ENCODE data around the gene GPX6. TPM values are rescaled to one million over a fixed set of nuclear protein-coding genes. Genes with fewer than 3 reads are reported as not detected.

GPX6 gene
- total RNA-seq, 4 donors from 2014 or later, result not detected

DNA sequence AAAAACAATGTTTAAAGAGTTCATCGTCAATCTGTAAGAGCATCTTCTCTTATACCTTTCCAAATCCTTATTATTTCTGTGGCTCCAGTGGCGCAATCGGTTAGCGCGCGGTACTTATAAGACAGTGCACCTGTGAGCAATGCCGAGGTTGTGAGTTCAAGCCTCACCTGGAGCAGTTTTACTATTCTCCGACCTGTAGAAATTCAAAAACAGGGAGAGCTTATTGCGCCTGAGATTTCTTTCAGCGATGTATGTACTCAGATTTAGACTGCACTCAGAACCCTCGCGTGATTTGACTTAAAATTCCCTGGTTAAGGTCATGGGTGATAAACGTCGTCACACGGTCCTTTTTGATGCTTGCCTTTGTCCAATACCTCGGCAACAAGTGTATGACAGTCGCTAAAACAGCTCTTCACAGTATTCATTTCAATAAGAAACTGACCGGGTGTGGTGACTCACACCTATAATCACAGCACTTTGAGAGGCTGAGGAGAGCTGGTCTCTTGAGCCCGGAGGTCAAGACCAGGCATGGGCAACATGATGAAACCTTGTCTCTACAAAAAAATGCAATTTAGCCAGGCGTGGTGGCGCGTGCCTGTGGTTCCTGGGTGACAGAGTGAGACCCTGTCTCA lies 22.0 kb upstream of the GPX6 start:
- Histone ChIP-seq H3K27me3 (peaks cover 68% of the 10 kb centered on the region), H3K4me1 (peaks cover 0 to 5% (median 0%) of the 10 kb centered on the region in 4 donors), H3K4me3 (no peak overlapping the region), H3K36me3 (no peaks in the 10 kb centered on the region), H3K27ac (no peak overlapping the region), H3K9me3 (no peaks in the 10 kb centered on the region)
- no peak for DNase-seq
- in situ Hi-C loops (cut with MboI; ENCODE audit: low pct_ligation_motif_present in 1 of 4, low pct_unique_long_range_greater_than_20kb in 1 of 4, low sequenced_read_pairs in 3 of 4), result no loop called here
- WGBS, 2 donors (ENCODE audit: low coverage in 1 of 2), result 31 to 57% methylated on average over 8 to 22 of the region's 22 CpGs
- intact Hi-C loops (cut with DNase I; ENCODE audit: low total_unique reads), result no loop called here
- TF ChIP-seq POLR2A (IDR thresholded peaks at IDR 0.05) (no peak), POLR2AphosphoS5 (IDR thresholded peaks at IDR 0.05) (no peak), EP300 (IDR thresholded peaks at IDR 0.05; ENCODE audit: low read depth) (no peak)
- TF ChIP-seq, protein P1, sequence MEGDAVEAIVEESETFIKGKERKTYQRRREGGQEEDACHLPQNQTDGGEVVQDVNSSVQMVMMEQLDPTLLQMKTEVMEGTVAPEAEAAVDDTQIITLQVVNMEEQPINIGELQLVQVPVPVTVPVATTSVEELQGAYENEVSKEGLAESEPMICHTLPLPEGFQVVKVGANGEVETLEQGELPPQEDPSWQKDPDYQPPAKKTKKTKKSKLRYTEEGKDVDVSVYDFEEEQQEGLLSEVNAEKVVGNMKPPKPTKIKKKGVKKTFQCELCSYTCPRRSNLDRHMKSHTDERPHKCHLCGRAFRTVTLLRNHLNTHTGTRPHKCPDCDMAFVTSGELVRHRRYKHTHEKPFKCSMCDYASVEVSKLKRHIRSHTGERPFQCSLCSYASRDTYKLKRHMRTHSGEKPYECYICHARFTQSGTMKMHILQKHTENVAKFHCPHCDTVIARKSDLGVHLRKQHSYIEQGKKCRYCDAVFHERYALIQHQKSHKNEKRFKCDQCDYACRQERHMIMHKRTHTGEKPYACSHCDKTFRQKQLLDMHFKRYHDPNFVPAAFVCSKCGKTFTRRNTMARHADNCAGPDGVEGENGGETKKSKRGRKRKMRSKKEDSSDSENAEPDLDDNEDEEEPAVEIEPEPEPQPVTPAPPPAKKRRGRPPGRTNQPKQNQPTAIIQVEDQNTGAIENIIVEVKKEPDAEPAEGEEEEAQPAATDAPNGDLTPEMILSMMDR (IDR thresholded peaks at IDR 0.05), result no peak

DNA sequence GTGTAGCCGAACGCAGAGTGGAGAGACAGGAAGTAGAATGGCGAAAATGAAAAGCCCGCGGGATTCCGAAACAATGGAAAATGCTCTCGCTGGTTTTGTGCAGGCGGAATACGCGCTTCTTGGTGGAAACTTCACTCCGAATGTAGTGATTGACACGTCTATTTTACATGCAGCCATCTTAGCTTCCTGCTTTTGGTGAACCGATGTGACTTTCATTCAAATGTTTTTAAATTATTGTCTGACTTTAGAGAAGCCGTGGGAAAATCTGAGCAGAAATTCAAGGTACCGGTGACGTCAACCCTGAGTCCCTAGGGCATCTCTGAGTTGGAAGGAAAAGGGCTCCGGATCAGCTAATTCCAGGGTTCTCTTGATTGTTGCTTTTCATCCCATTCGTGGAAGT lies 21.5 kb upstream of the GPX6 start:
- WGBS, 2 donors (ENCODE audit: low coverage in 1 of 2), result 28 to 32% methylated on average over 18 of the region's 18 CpGs
- no peaks in the 10 kb centered on the region for H3K36me3 ChIP-seq
- in situ Hi-C loops (cut with MboI; ENCODE audit: low pct_ligation_motif_present in 1 of 4, low pct_unique_long_range_greater_than_20kb in 1 of 4, low sequenced_read_pairs in 3 of 4) (no loop called here), intact Hi-C loops (cut with DNase I; ENCODE audit: low total_unique reads) (no loop called here)
- no peaks in the 10 kb centered on the region for H3K4me1 ChIP-seq
- no peaks in the 10 kb centered on the region for H3K9me3 ChIP-seq
- H3K27me3 ChIP-seq, result peaks cover 62% of the 10 kb centered on the region
- H3K27ac ChIP-seq, result no peak overlapping the region
- DNase-seq, result no peak
- TF ChIP-seq, protein P1 (IDR thresholded peaks at IDR 0.05), result no peak
- no peak overlapping the region for H3K4me3 ChIP-seq

DNA sequence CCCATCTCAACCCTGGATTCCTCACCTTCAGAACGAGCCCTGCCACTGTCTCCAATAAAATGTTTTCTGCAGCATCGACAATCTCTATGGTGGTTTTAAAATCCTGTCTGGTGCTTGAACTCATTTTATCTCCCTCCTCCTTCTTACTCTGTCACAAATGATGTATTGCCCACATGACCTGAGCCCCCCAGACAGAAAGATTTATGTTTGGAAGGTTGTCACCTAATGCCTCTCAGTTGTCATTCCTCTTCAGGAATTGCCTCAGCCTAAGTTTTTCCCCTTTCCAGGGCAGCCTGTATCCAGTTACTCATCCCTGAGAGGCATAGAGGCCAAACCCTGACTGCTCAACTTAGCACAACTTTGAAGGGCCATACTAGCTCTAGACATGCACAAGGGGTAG lies 19.3 kb upstream of the GPX6 start:
- in situ Hi-C loops (cut with MboI; ENCODE audit: low pct_ligation_motif_present in 1 of 4, low pct_unique_long_range_greater_than_20kb in 1 of 4, low sequenced_read_pairs in 3 of 4) (no loop called here), intact Hi-C loops (cut with DNase I; ENCODE audit: low total_unique reads) (no loop called here)
- WGBS, 2 donors (ENCODE audit: low coverage in 1 of 2), result 38 to 56% methylated on average over 2 of the region's 2 CpGs
- no peak for DNase-seq
- H3K27me3 ChIP-seq, result peaks cover 49% of the 10 kb centered on the region
- TF ChIP-seq POLR2A (IDR thresholded peaks at IDR 0.05) (no peak), EP300 (IDR thresholded peaks at IDR 0.05; ENCODE audit: low read depth) (no peak), POLR2AphosphoS5 (IDR thresholded peaks at IDR 0.05) (no peak)
- TF ChIP-seq, protein P1 (IDR thresholded peaks at IDR 0.05), result no peak
- H3K4me1 ChIP-seq, result no peaks in the 10 kb centered on the region
- H3K36me3 ChIP-seq, result no peaks in the 10 kb centered on the region
- H3K4me3 ChIP-seq, result no peak overlapping the region
- no peaks in the 10 kb centered on the region for H3K9me3 ChIP-seq
- no peak overlapping the region for H3K27ac ChIP-seq

DNA sequence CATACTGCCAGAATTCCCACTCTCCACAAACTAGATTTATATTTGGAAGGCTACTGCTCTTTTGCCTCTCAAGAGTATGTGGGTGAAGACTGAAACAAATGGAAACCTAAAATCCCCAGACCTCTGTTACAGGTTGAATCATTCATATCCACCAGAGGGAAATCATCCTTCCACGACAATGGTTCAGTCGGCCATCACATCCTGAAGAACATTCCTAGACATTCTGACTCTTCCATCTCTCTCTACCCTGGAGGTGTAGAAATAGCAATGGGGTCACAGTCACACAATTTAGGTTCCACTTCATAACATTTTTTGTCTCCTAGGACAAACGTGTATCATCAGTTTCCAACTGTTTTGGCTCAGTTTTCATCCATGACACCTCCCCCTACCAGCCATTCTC lies 18.7 kb upstream of the GPX6 start:
- WGBS, 2 donors (ENCODE audit: low coverage in 1 of 2), result 77 to 80% methylated on average over 3 of the region's 3 CpGs
- Histone ChIP-seq H3K4me1 (no peaks in the 10 kb centered on the region), H3K27me3 (peaks cover 47% of the 10 kb centered on the region), H3K27ac (no peak overlapping the region), H3K4me3 (no peak overlapping the region), H3K36me3 (no peaks in the 10 kb centered on the region), H3K9me3 (no peaks in the 10 kb centered on the region)
- in situ Hi-C loops (cut with MboI; ENCODE audit: low pct_ligation_motif_present in 1 of 4, low pct_unique_long_range_greater_than_20kb in 1 of 4, low sequenced_read_pairs in 3 of 4) (no loop called here), intact Hi-C loops (cut with DNase I; ENCODE audit: low total_unique reads) (no loop called here)
- TF ChIP-seq POLR2A (IDR thresholded peaks at IDR 0.05) (no peak), POLR2AphosphoS5 (IDR thresholded peaks at IDR 0.05) (no peak), EP300 (IDR thresholded peaks at IDR 0.05; ENCODE audit: low read depth) (no peak)
- TF ChIP-seq, protein P1 (IDR thresholded peaks at IDR 0.05), result no peak
- no peak for DNase-seq
